ENCODE measurements around the gene PRKAR1B.

DNA sequence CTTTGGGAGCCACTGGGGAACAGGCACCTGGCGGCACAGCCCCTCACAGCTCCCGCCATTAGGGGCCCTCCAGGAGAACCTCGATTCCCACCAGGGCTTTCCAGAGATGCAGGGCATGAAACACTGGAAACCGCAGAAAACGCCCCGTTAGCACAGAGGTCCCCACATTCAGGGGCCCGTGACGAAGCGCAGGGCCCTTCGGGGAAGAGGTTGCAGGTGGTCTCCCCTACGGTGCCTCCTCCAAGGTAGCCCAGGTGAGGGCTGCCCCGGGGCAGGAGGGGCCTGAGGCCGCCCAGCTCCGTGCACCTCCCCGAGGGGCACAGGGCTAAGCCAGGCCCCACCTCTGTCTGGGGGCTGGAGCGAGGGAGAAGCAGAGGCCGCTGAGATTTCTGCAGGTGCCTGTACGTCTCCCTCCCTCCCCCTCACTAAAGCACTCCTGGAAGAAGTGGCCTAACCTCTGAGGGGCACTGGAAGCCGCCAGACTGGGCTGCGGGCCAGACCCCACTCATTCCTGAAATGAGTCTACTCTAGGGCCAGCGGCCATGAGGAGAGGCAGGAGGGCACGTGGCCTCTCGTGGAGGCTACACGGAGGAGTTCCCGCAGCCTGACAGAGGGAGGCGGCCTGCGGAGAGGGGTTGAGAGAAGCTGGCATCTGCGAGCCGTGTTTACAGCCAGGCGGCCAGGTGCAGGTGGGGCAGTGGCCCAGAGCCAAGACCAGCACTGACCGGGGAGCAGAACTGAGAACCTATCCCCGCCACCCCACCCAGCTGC is 214.4 kb downstream of the PRKAR1B start:
- TF ChIP-seq, protein P1, sequence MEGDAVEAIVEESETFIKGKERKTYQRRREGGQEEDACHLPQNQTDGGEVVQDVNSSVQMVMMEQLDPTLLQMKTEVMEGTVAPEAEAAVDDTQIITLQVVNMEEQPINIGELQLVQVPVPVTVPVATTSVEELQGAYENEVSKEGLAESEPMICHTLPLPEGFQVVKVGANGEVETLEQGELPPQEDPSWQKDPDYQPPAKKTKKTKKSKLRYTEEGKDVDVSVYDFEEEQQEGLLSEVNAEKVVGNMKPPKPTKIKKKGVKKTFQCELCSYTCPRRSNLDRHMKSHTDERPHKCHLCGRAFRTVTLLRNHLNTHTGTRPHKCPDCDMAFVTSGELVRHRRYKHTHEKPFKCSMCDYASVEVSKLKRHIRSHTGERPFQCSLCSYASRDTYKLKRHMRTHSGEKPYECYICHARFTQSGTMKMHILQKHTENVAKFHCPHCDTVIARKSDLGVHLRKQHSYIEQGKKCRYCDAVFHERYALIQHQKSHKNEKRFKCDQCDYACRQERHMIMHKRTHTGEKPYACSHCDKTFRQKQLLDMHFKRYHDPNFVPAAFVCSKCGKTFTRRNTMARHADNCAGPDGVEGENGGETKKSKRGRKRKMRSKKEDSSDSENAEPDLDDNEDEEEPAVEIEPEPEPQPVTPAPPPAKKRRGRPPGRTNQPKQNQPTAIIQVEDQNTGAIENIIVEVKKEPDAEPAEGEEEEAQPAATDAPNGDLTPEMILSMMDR (IDR thresholded peaks at IDR 0.05 in 8 of 11, conservative IDR thresholded peaks at IDR 0.05 in 3 of 11) = no peak
- no peak for TF ChIP-seq POLR2A (IDR thresholded peaks at IDR 0.05)
